GM18907 (cell line): ENCODE measurements around the gene RRBP1.
"Not testable (repeated sequence)": the region's sequence is repeated elsewhere in the genome, so short reads cannot be mapped to it uniquely, and the experiment has no call there.

Experiments used
- ATAC-seq: cut with Tn5 transposase; IDR thresholded peaks from one replicate; pipeline ENCODE4 v1.9.1; 2021; ENCODE audit warnings: mild to moderate bottlenecking, moderate library complexity; ENCODE audit not compliant: unreplicated experiment

The RRBP1 gene

GRCh38 chr20:17708675-17709360 is 26.8 kb upstream of the RRBP1 start:
- no peak for ATAC-seq

- ATAC-seq, result not testable (repeated sequence)
Observed at GRCh38 chr20:17707951-17708350, 25.9 kb upstream of the RRBP1 start.

GRCh38 chr20:17706632-17707031 is 24.6 kb upstream of the RRBP1 start:
- ATAC-seq, result no peak

- no peak for ATAC-seq
Observed at GRCh38 chr20:17705916-17706315, 23.9 kb upstream of the RRBP1 start.

- no peak for ATAC-seq
Observed at GRCh38 chr20:17704589-17705317, 22.7 kb upstream of the RRBP1 start.

GRCh38 chr20:17701826-17702225 is 19.8 kb upstream of the RRBP1 start:
- no peak for ATAC-seq

GRCh38 chr20:17700637-17701036 is 18.6 kb upstream of the RRBP1 start:
- no peak for ATAC-seq

- ATAC-seq, result no peak
Observed at GRCh38 chr20:17699931-17700351, 17.9 kb upstream of the RRBP1 start, which contains the start of gene BANF2. BANF2 (plus strand) TSS chr20:17699966; CDS start chr20:17725026, 25,060 bp downstream.

GRCh38 chr20:17698384-17698783 is 16.3 kb upstream of the RRBP1 start:
- no peak for ATAC-seq

GRCh38 chr20:17697171-17697570 is 15.1 kb upstream of the RRBP1 start:
- no peak for ATAC-seq

GRCh38 chr20:17696287-17696686 is 14.2 kb upstream of the RRBP1 start:
- ATAC-seq, result no peak

GRCh38 chr20:17694767-17695166 is 12.7 kb upstream of the RRBP1 start:
- no peak for ATAC-seq

- no peak for ATAC-seq
Observed at GRCh38 chr20:17693444-17694001, 11.5 kb upstream of the RRBP1 start.

- no peak for ATAC-seq
Observed at GRCh38 chr20:17691758-17692157, 9.7 kb upstream of the RRBP1 start.

GRCh38 chr20:17690144-17690543 is 8.1 kb upstream of the RRBP1 start:
- ATAC-seq, result no peak

GRCh38 chr20:17688965-17689364 is 6.9 kb upstream of the RRBP1 start:
- ATAC-seq, result no peak

GRCh38 chr20:17687800-17688199 is 5.8 kb upstream of the RRBP1 start:
- ATAC-seq, result no peak

GRCh38 chr20:17685168-17685567 is 3.1 kb upstream of the RRBP1 start:
- no peak for ATAC-seq

GRCh38 chr20:17684077-17684888 is 2.2 kb upstream of the RRBP1 start:
- no peak for ATAC-seq

- ATAC-seq, result no peak
Observed at GRCh38 chr20:17683218-17684076, 1.4 kb upstream of the RRBP1 start.
